Mucosa of descending colon (tissue), 3 donors: ENCODE results near the gene GMDS. TPM values are rescaled to one million over a fixed set of nuclear protein-coding genes. Genes with fewer than 3 reads are reported as not detected.

ENCODE experiments used
- ATAC-seq: fragments of 200-7000 bp; cut with Tn5 transposase; one replicate; pipeline ENCODE4 v1.9.1; 2020; ENCODE audit warnings: mild to moderate bottlenecking, moderate library complexity
- DNase-seq, 3 donors: peaks; one replicate each; pipeline ENCODE4 v3.0.0-alpha.2; 2020
- H3K36me3 ChIP-seq: fragments of 200-600 bp; one replicate; pipeline ENCODE4 v1.8.0; 2021; ENCODE audit warnings: low read depth, mild to moderate bottlenecking
- H3K4me1 ChIP-seq: fragments of 200-600 bp; one replicate; pipeline ENCODE4 v1.8.0; 2021; ENCODE audit warnings: low read depth, mild to moderate bottlenecking
- H3K4me3 ChIP-seq: fragments of 200-600 bp; one replicate; pipeline ENCODE4 v1.8.0; 2021; ENCODE audit warnings: mild to moderate bottlenecking
- H3K9me3 ChIP-seq: fragments of 200-600 bp; one replicate; pipeline ENCODE4 v1.8.0; 2021; ENCODE audit warnings: mild to moderate bottlenecking
- intact Hi-C, 2 donors: fragments of 100-400 bp; cut with DNase I in 1 of 2; cut with micrococcal nuclease in 1 of 2; formaldehyde crosslinking; loops; one replicate each; pipeline versions ENCODE4 v1.11.0 to v1.11.1; 2022; cut with DNase I, micrococcal nuclease
- total RNA-seq, 3 donors: library from RNA; stranded (reverse); fragmentation: NEBNext Ultra II Directional in 2 of 3; extraction: Animal tissue kit (Norgen Biotek cat#: 25700) in 2 of 3; gene quantifications; one replicate each; pipeline versions ENCODE4 v1.2.1 to v1.2.4, GENCODE V29; 2021 to 2023
- TF ChIP-seq, protein P1 (sequence below): fragments of 200-600 bp; IDR thresholded peaks from one replicate; pipeline ENCODE4 v1.8.0; 2022; ENCODE audit warnings: antibody characterized with exemption, mild to moderate bottlenecking
- donor health status: DM: no; HTN: no; CAD: no; lungs with moderate emphysema.
- donor health status: DM: no; HTN: no; CAD: no.
- donor health status: DM: no; HTN: yes; CAD: no.

Gene GMDS
- total RNA-seq, 3 donors from 2014 or later, result 68.0 to 228 (median 135) TPM

DNA sequence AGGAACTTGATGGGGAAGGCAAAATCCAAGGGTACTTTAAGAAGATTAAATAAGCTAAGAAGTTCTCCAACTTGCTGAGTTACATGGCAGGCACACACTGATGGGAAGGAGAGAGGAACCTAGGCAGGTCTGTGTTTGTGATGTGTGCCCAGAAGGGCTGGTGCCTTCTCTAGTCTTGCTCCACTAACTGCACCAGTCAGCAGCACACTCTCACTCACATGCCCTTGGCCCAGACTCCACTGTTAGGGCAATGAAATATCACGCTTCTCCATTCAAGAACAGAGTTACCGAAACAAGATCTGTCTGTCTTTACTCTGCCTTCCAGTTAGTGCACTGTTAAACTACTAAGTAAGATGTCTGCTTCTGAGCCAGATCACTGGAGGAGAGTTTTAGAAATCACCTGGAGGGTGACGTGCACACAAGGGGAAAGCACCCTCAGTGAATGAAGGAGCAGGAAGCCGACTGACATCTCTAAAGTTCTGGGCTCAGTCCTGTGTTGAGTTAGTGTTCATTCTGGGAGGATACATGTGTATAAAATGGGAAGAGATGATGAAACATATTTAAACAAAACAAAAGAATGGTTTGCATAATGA lies 384.6 kb downstream of the GMDS start:
- TF ChIP-seq, protein P1, sequence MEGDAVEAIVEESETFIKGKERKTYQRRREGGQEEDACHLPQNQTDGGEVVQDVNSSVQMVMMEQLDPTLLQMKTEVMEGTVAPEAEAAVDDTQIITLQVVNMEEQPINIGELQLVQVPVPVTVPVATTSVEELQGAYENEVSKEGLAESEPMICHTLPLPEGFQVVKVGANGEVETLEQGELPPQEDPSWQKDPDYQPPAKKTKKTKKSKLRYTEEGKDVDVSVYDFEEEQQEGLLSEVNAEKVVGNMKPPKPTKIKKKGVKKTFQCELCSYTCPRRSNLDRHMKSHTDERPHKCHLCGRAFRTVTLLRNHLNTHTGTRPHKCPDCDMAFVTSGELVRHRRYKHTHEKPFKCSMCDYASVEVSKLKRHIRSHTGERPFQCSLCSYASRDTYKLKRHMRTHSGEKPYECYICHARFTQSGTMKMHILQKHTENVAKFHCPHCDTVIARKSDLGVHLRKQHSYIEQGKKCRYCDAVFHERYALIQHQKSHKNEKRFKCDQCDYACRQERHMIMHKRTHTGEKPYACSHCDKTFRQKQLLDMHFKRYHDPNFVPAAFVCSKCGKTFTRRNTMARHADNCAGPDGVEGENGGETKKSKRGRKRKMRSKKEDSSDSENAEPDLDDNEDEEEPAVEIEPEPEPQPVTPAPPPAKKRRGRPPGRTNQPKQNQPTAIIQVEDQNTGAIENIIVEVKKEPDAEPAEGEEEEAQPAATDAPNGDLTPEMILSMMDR, result no peak
- Histone ChIP-seq H3K4me3 (no peak overlapping the region), H3K36me3 (no peaks in the 10 kb centered on the region), H3K9me3 (no peaks in the 10 kb centered on the region), H3K4me1 (peaks cover 10% of the 10 kb centered on the region)
- ATAC-seq (no peak), DNase-seq (no peak)
- intact Hi-C loops, result no loop called here

DNA sequence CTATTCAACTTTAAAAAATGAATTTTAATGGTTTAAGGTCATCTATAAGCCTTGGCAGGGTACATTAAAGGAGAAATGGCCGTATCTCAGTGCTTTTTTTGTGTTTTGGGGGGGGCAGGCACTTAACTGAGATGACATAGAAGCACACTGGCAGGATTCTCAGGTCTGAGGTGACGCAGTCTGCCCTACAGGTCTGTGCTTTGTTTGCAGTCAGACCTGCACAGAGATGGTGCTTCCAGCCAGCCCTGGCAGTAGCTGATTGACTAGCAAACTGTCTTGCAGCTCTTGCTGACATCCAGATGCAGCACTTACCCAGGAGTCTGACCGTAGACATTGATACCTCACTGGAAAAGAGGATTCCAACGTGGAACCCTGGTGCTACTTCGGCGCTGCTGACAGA lies 386.5 kb downstream of the GMDS start:
- H3K9me3 ChIP-seq, result no peaks in the 10 kb centered on the region
- TF ChIP-seq, protein P1, result no peak
- DNase-seq (no peak), ATAC-seq (no peak)
- no peaks in the 10 kb centered on the region for H3K36me3 ChIP-seq
- H3K4me3 ChIP-seq, result no peak overlapping the region
- H3K4me1 ChIP-seq, result peaks cover 11% of the 10 kb centered on the region
- intact Hi-C loops, result no loop called here

- TF ChIP-seq, protein P1, result no peak
- no peaks in the 10 kb centered on the region for H3K36me3 ChIP-seq
- peaks cover 11% of the 10 kb centered on the region for H3K4me1 ChIP-seq
- ATAC-seq, result no peak
- H3K9me3 ChIP-seq, result no peaks in the 10 kb centered on the region
- H3K4me3 ChIP-seq, result no peak overlapping the region
- DNase-seq, result no peak
- intact Hi-C loops, result no loop called here
Observed at GRCh38 chr6:1858196-1858595, 387.2 kb downstream of the GMDS start.

- Histone ChIP-seq H3K9me3 (no peaks in the 10 kb centered on the region), H3K4me1 (peaks cover 11% of the 10 kb centered on the region), H3K4me3 (no peak overlapping the region), H3K36me3 (no peaks in the 10 kb centered on the region)
- peak; percentile 92 for ATAC-seq
- peak in 2 of 3 donors; percentile 46 to 80 for DNase-seq
- TF ChIP-seq, protein P1, result no peak
- intact Hi-C loops, result no loop called here
Observed at GRCh38 chr6:1856381-1856780, 389.0 kb downstream of the GMDS start.

DNA sequence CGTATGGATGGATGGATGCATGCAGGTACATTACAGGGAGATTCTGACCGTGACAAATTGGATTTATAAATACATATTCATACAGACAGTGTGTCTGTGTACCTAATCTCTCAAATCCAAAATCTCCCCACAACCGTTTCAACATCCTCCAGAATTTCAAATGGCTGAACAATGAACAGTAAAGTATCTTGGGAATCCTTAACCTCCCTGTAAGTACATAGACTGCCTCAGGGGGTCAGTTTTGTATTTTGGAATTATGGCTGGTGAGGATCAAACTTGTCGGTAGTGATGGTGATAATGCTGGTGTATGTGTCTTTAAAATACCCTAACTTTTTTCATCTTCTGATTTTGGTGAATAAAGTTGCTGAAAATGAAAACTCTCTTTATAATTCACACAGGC lies 389.5 kb downstream of the GMDS start:
- Histone ChIP-seq H3K4me1 (peaks cover 12% of the 10 kb centered on the region), H3K9me3 (no peaks in the 10 kb centered on the region), H3K4me3 (no peak overlapping the region), H3K36me3 (no peaks in the 10 kb centered on the region)
- no peak for ATAC-seq
- intact Hi-C loops, result no loop called here
- no peak for DNase-seq
- TF ChIP-seq, protein P1, result no peak

DNA sequence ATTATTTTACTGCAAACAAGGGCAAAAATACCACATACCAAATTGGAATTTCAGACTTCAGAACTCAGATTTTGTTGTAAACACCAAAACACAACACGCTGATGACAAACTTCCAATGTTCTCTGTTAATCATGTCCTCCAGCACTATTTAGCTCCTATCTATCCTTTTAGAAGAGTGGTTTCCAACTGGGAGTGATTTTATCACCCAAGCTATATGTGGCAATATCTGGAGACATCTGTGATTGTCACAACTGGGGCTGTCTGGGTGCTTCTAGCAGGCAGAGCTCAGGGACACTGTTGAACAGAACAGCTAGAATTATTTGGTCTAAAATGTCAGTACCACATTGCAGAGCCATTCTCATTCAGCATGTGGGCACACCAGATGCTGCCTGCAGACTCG lies 391.1 kb downstream of the GMDS start:
- TF ChIP-seq, protein P1, result no peak
- Histone ChIP-seq H3K9me3 (no peaks in the 10 kb centered on the region), H3K36me3 (no peaks in the 10 kb centered on the region), H3K4me1 (peaks cover 22% of the 10 kb centered on the region), H3K4me3 (no peak overlapping the region)
- no peak for DNase-seq
- ATAC-seq, result no peak
- intact Hi-C loops, result no loop called here
